Stimulated activated CD8-positive, alpha-beta memory T cell treated with anti-CD3 and anti-CD28 coated beads, Interleukin-15, amount 100 ng/mL, for 48 hours (primary cell): ENCODE results near the gene TARS2.

Source experiments
- DNase-seq, 2 donors: peaks; one replicate each; pipeline ENCODE4 v3.0.0-alpha.2; 2020; ENCODE audit warnings: low read depth in 2 of 2

The TARS2 gene

GRCh38 chr1:150508982-150509381 is 21.8 kb downstream of the TARS2 start:
- DNase-seq = no peak

- DNase-seq = no peak
Measured at GRCh38 chr1:150511551-150511950, 24.3 kb downstream of the TARS2 start.

- no peak for DNase-seq
Measured at GRCh38 chr1:150511985-150512660, 24.9 kb downstream of the TARS2 start.

- no peak for DNase-seq
Measured at GRCh38 chr1:150512846-150513245, 25.6 kb downstream of the TARS2 start.

- no peak for DNase-seq
Measured at GRCh38 chr1:150513351-150513791, 26.2 kb downstream of the TARS2 start.

- DNase-seq = no peak
Measured at GRCh38 chr1:150514260-150514659, 27.0 kb downstream of the TARS2 start.

- no peak for DNase-seq
Measured at GRCh38 chr1:150514913-150515327, 27.7 kb downstream of the TARS2 start.

GRCh38 chr1:150515328-150516049 is 28.3 kb downstream of the TARS2 start, which contains the start of gene FALEC:
Gene FALEC (plus strand): TSS chr1:150515752.
- DNase-seq = peak; percentile 92 to 93

- DNase-seq = no peak
Measured at GRCh38 chr1:150516050-150516591, 28.9 kb downstream of the TARS2 start.

GRCh38 chr1:150516616-150517015 is 29.4 kb downstream of the TARS2 start:
- no peak for DNase-seq

GRCh38 chr1:150521196-150521968 is 34.2 kb downstream of the TARS2 start:
- DNase-seq = no peak

GRCh38 chr1:150525348-150525747 is 38.1 kb downstream of the TARS2 start:
- no peak for DNase-seq

GRCh38 chr1:150528196-150528595 is 41.0 kb downstream of the TARS2 start:
- no peak for DNase-seq

- no peak for DNase-seq
Measured at GRCh38 chr1:150529017-150529416, 41.8 kb downstream of the TARS2 start.

- no peak for DNase-seq
Measured at GRCh38 chr1:150530491-150531159, 43.4 kb downstream of the TARS2 start.

- no peak for DNase-seq
Measured at GRCh38 chr1:150532860-150533259, 45.6 kb downstream of the TARS2 start.

- no peak for DNase-seq
Measured at GRCh38 chr1:150534002-150534401, 46.8 kb downstream of the TARS2 start.

- no peak for DNase-seq
Measured at GRCh38 chr1:150535511-150536287, 48.5 kb downstream of the TARS2 start.

- no peak for DNase-seq
Measured at GRCh38 chr1:150536836-150537731, 49.9 kb downstream of the TARS2 start.
